GM23338 (cell line): Measurements from ENCODE around the gene LOXL1. TPM values are rescaled to one million over a fixed set of nuclear protein-coding genes. Genes with fewer than 3 reads are reported as not detected.

Experiments
- ATAC-seq: fragments of 200-7000 bp; cut with Tn5 transposase; 3 replicates; pipeline ENCODE4 v1.9.1; 2020
- DNase-seq: peaks from one replicate; pipeline ENCODE4 v3.0.0-alpha.2; 2015; ENCODE audit warnings: low spot score
- H2AFZ ChIP-seq: fragments of 200-600 bp; sonication (generic); 2 replicates; pipeline ENCODE4 v1.8.0; 2016; ENCODE audit warnings: antibody characterized with exemption, mild to moderate bottlenecking, moderate library complexity
- H3F3A ChIP-seq: fragments of 200-600 bp; sonication (generic); replicated peaks from 2 replicates; pipeline ENCODE4 v1.8.0; 2017; ENCODE audit warnings: antibody characterized with exemption, mixed run types, low read depth
- H3K27ac ChIP-seq: fragments of 200-600 bp; sonication (generic); 2 replicates; pipeline ENCODE4 v1.6.1; 2016; ENCODE audit warnings: low read depth
- H3K27me3 ChIP-seq: fragments of 200-600 bp; sonication (generic); 2 replicates; pipeline ENCODE4 v1.8.0; 2016; ENCODE audit warnings: mild to moderate bottlenecking, mixed run types, moderate library complexity; ENCODE audit not compliant: insufficient read depth
- H3K36me3 ChIP-seq: fragments of 200-600 bp; sonication (generic); 2 replicates; pipeline ENCODE4 v1.8.0; 2016; ENCODE audit warnings: mild to moderate bottlenecking; ENCODE audit not compliant: insufficient read depth
- H3K4me1 ChIP-seq: fragments of 200-600 bp; sonication (generic); 2 replicates; pipeline ENCODE4 v1.8.0; 2016; ENCODE audit warnings: mild to moderate bottlenecking, moderate library complexity; ENCODE audit not compliant: insufficient read depth
- H3K4me2 ChIP-seq: fragments of 200-600 bp; sonication (generic); 2 replicates; pipeline ENCODE4 v1.7.1; 2017; ENCODE audit warnings: mixed run types
- H3K4me3 ChIP-seq: fragments of 200-600 bp; sonication (generic); 2 replicates; pipeline ENCODE4 v1.6.1; 2016; ENCODE audit warnings: mixed run types
- H3K79me2 ChIP-seq: fragments of 200-600 bp; sonication (generic); replicated peaks from 2 replicates; pipeline ENCODE4 v1.8.0; 2017; ENCODE audit warnings: mild to moderate bottlenecking; ENCODE audit not compliant: insufficient read depth
- H3K9me2 ChIP-seq: fragments of 200-600 bp; sonication (generic); 2 replicates; pipeline ENCODE4 v1.8.0; 2017; ENCODE audit not compliant: insufficient read depth
- H4K20me1 ChIP-seq: fragments of 200-600 bp; sonication (generic); replicated peaks from 2 replicates; pipeline ENCODE4 v1.8.0; 2017; ENCODE audit warnings: mild to moderate bottlenecking; ENCODE audit not compliant: insufficient read depth
- H3K27ac Mint-ChIP-seq: 2 replicates; pipeline ENCODE4 v1.8.0; 2020; ENCODE audit warnings: inconsistent platforms, mild to moderate bottlenecking, moderate library complexity, mixed read lengths
- H3K27me3 Mint-ChIP-seq: 3 replicates; pipeline ENCODE4 v1.8.0; 2022; ENCODE audit warnings: low read depth, mild to moderate bottlenecking, moderate library complexity, mixed read lengths, inconsistent platforms; ENCODE audit not compliant: insufficient read depth, poor library complexity
- H3K36me3 Mint-ChIP-seq: 3 replicates; pipeline ENCODE4 v1.8.0; 2021; ENCODE audit warnings: low read depth, mild to moderate bottlenecking, inconsistent platforms, moderate library complexity, mixed read lengths
- H3K4me1 Mint-ChIP-seq: 3 replicates; pipeline ENCODE4 v1.8.0; 2020; ENCODE audit warnings: mild to moderate bottlenecking, inconsistent platforms, mixed read lengths
- H3K4me3 Mint-ChIP-seq: 3 replicates; pipeline ENCODE4 v1.8.0; 2021; ENCODE audit warnings: moderate library complexity, mild to moderate bottlenecking, inconsistent platforms, mixed read lengths
- H3K9me3 Mint-ChIP-seq: 3 replicates; pipeline ENCODE4 v1.8.0; 2020; ENCODE audit warnings: moderate library complexity, mild to moderate bottlenecking, inconsistent platforms, mixed read lengths
- CREB1 ChIP-seq: fragments of 250-450 bp; sonication (Bioruptor Pico); IDR thresholded peaks from 2 replicates; pipeline ENCODE4 v1.5.0; 2020; ENCODE audit warnings: low read depth, mild to moderate bottlenecking, moderate library complexity
- CTCF ChIP-seq, 2 experiments: fragments of 200-600 bp in 1 of 2; sonication (generic) in 1 of 2; conservative IDR thresholded peaks; 2 replicates each; pipeline versions ENCODE4 v1.5.1 to v1.6.1; 2016 to 2017; ENCODE audit warnings: antibody characterized with exemption in 2 of 2, low read depth in 2 of 2, mild to moderate bottlenecking in 2 of 2, moderate library complexity in 1 of 2
- ETS1 ChIP-seq: IDR thresholded peaks from 2 replicates; pipeline ENCODE4 v1.6.1; 2016; ENCODE audit warnings: antibody characterized with exemption
- EZH2 ChIP-seq: fragments of 200-600 bp; sonication (generic); IDR thresholded peaks from one replicate; pipeline ENCODE4 v1.8.0; 2017; ENCODE audit warnings: antibody characterized with exemption, mild to moderate bottlenecking, low read depth; ENCODE audit not compliant: unreplicated experiment
- JUNB ChIP-seq: IDR thresholded peaks from one replicate; pipeline ENCODE4 v1.6.1; 2016; ENCODE audit warnings: antibody characterized with exemption; ENCODE audit not compliant: unreplicated experiment
- NANOG ChIP-seq: IDR thresholded peaks from 2 replicates; pipeline ENCODE4 v1.6.1; 2016; ENCODE audit warnings: antibody characterized with exemption, borderline replicate concordance
- POLR2AphosphoS5 ChIP-seq: IDR thresholded peaks from 2 replicates; pipeline ENCODE4 v1.6.1; 2016; ENCODE audit warnings: antibody characterized with exemption, low read depth
- REST ChIP-seq: IDR thresholded peaks from one replicate; pipeline ENCODE4 v1.6.1; 2018; ENCODE audit warnings: antibody characterized with exemption; ENCODE audit not compliant: unreplicated experiment
- STAT1 ChIP-seq: IDR thresholded peaks from one replicate; pipeline ENCODE4 v1.6.1; 2016; ENCODE audit warnings: antibody characterized with exemption; ENCODE audit not compliant: unreplicated experiment
- ZNF114 ChIP-seq: fragments of 250-450 bp; sonication (Bioruptor Pico); IDR thresholded peaks from 2 replicates; pipeline ENCODE4 v1.5.0; 2020; ENCODE audit warnings: mild to moderate bottlenecking, moderate library complexity
- ZNF331 ChIP-seq: fragments of 250-450 bp; sonication (Bioruptor Pico); IDR thresholded peaks from 2 replicates; pipeline ENCODE4 v1.5.0; 2020; ENCODE audit warnings: low read depth, mild to moderate bottlenecking, moderate library complexity
- ZNF462 ChIP-seq: fragments of 250-450 bp; sonication (Bioruptor Pico); IDR thresholded peaks from 2 replicates; pipeline ENCODE4 v1.5.0; 2020; ENCODE audit warnings: mild to moderate bottlenecking, moderate library complexity
- polyA plus RNA-seq: library from polyadenylated mRNA; unstranded; fragments of >200 nt; fragmentation: Nextera tagmentation; extraction: Ambion mirVana; gene quantifications from 2 replicates; pipeline ENCODE4 v1.2.1, GENCODE V29; 2016
- total RNA-seq: library from RNA; depleted of rRNA; stranded (reverse); fragments of >200 nt; shearing (Covaris generic); gene quantifications from 2 replicates; pipeline ENCODE4 v1.2.3, GENCODE V29; 2014

LOXL1 gene
- total and polyA plus RNA-seq, 2 experiments from 2014 or later, result 6.9 to 10.8 TPM

GRCh38 chr15:73941044-73941443, 14.8 kb downstream of the LOXL1 start:
- TF ChIP-seq CREB1 (CRISPR knock-in tag) (no peak), EZH2 (no peak), NANOG (no peak), ETS1 (no peak), JUNB (no peak), STAT1 (no peak), ZNF114 (CRISPR knock-in tag) (no peak), ZNF331 (no peak), CTCF (conservative IDR thresholded peaks at IDR 0.05; ENCODE audit: low read depth in 2 of 2) (no peak), POLR2AphosphoS5 (no peak), REST (no peak), ZNF462 (CRISPR knock-in tag) (no peak)
- no peaks in the 10 kb centered on the region for H3K4me1 ChIP-seq
- no peaks in the 10 kb centered on the region for H4K20me1 ChIP-seq
- no peaks in the 10 kb centered on the region for H3K79me2 ChIP-seq
- Mint-ChIP-seq H3K36me3 (no peaks in the 10 kb centered on the region), H3K4me3 (no peak overlapping the region), H3K27me3 (peaks cover 6% of the 10 kb centered on the region), H3K27ac (no peak overlapping the region), H3K4me1 (peaks cover 13% of the 10 kb centered on the region), H3K9me3 (no peaks in the 10 kb centered on the region)
- no peak overlapping the region for H2AFZ ChIP-seq
- no peak; the same call in 2 of the 3 replicates for ATAC-seq
- H3K4me2 ChIP-seq, result no peak overlapping the region
- no peaks in the 10 kb centered on the region for H3K36me3 ChIP-seq
- no peak for DNase-seq
- no peaks in the 10 kb centered on the region for H3F3A ChIP-seq
- H3K9me2 ChIP-seq, result no peaks in the 10 kb centered on the region
- H3K27me3 ChIP-seq, result no peaks in the 10 kb centered on the region
- no peak overlapping the region for H3K27ac ChIP-seq
- H3K4me3 ChIP-seq, result no peak overlapping the region
